SHP77 (cell line): ENCODE data around the gene TRIM24.
"Not testable (repeated sequence)": the region's sequence is repeated elsewhere in the genome, so short reads cannot be mapped to it uniquely, and the experiment has no call there.

ENCODE experiments used
- DNase-seq, 2 experiments: peaks; one replicate each; lab custom pipeline; 2025; lab: John Stamatoyannopoulos, UW

Gene TRIM24

DNA sequence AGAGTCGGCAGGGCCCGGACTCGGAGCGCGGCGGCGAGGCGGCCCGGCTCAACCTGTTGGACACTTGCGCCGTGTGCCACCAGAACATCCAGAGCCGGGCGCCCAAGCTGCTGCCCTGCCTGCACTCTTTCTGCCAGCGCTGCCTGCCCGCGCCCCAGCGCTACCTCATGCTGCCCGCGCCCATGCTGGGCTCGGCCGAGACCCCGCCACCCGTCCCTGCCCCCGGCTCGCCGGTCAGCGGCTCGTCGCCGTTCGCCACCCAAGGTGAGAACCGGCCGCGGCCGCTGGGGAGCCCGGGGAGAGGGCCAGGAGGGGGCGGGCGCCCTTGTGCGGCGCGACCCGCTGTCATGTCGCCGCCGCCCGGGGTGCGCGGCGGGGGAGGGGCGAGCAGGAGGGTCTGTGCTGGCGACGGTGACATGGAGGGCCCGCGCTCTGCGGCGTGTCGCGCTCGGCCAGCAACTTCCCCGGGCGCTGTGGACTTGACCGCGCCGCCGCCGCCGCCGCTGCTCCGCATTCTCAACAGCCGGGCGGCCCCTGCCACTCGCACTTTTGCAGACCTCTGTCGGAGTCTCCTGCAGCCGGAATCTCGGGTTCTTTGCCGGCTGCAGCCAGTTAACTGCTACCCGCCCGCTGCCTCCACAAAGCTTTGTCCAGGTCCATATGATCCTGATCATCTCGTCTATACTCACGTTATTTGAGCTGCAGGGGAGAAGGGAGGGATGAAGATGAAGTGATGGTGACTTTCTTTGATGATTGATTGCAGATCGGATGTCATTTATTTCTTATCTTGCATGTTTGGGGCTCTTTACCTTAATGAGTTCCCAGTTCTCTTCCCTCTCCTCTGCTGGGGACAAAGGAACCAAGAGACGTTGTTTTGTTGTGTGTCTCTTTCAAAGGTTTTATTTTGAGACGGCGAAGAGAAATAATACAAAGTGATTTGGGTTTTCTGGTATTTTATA, 869 bp downstream of the TRIM24 start:
- DNase-seq, result peak; percentile 58 to 75

DNA sequence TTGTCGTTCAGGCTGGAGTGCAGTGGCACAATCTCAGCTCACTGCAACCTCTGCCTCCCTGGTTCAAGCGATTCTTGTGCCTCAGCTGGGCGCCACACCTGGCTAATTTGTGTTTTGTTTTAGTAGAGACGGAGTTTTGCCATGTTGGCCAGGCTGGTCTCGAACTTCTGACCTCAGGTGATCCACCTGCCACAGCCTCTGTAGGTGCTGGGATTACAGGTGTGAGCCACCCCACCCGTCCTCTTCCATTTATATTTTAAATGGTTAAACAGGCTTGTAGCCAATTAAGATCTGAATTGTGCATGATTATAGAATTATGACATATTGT, 3.2 kb downstream of the TRIM24 start:
- not testable (repeated sequence) for DNase-seq

DNA sequence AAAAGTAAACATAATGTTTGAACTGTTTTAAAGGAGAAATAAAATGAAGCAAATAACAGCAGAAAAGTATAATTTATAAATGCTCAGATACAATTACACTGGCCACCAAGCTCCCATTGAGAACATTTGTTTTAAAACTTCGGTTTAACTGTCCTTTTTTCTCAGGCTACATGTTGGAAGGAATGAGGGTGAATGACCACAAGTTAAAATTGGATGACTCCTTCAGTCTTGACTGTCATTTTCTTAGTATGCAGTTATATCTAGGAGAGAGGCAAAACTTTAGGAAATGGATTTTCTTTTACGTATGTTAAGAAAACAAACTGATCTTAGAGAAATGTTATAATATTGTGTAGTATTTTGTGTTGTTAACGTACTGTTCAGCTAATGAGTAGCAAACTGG, 5.0 kb downstream of the TRIM24 start:
- no peak for DNase-seq

DNA sequence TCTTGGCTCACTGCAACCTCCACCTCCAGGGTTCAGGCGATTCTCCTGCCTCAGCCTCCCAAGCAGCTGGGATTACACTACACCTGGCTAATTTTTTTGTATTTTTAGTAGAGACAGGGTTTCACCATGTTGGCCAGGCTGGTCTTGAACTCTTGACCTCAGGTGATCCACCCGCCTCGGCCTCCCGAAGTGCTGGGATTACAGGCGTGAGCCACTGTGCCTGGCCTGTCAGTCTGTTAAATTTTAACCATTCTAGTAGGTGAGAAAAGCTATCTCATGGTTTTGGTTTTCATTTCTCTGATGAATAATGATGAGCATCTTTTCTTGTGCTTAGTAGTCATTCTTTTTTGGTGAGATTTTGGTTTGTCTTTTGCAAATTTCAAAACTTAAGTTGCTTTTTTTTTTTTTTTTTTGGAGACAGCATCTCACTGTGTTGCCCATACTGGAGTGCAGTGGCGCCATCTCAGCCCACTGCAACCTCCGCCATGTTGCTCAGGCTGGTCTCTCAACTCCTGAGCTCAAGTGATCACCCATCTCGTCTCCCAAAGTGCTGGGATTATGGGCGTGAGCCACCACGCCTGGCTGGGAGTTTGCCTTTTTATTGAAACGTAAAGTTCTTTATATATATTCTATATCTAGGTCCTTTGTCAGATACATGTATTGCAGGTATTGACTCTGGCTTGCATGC, 6.2 kb downstream of the TRIM24 start:
- DNase-seq, result not testable (repeated sequence)

DNA sequence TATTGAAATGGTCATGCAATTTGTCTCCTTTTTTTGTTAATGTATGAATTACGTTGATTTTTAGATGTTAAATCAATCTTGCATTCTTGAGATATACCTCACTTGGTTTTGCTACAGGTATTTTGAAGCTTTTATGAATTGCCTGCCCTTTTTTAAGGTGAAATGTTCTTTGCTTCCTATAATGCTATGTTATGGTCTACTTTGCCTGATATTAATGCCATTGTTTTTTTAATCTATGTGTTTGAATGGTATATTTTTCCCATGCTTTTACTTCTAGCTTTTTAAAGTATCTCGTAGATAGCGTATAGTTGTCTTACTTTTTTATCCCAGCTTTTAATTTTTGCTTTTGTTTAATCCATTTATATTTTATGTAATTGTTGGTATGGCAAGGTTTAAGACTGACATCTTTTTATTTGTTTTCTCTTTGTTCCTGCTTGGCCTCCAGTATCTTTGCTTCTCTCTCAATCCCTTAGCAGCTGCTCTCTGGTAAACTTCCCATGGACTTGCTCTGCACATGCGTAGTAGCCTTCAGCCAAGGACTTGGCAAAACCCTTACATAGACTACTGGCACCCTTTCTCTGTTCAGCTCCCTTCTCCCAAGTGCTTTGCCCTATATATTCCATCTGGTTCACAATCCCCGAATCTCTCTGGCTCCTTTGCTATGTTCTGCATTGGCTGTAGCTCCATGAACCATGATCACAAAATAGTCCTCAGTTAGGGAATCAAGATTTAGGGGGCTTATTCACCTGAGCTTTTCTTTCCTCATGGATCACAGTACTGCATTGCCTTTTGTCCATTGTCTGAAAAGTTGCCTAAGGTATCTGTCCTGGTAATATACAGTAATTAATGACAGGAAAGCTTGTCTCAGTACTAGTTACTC, 8.4 kb downstream of the TRIM24 start:
- DNase-seq, result peak in 1 of 2 experiments; percentile 36

DNA sequence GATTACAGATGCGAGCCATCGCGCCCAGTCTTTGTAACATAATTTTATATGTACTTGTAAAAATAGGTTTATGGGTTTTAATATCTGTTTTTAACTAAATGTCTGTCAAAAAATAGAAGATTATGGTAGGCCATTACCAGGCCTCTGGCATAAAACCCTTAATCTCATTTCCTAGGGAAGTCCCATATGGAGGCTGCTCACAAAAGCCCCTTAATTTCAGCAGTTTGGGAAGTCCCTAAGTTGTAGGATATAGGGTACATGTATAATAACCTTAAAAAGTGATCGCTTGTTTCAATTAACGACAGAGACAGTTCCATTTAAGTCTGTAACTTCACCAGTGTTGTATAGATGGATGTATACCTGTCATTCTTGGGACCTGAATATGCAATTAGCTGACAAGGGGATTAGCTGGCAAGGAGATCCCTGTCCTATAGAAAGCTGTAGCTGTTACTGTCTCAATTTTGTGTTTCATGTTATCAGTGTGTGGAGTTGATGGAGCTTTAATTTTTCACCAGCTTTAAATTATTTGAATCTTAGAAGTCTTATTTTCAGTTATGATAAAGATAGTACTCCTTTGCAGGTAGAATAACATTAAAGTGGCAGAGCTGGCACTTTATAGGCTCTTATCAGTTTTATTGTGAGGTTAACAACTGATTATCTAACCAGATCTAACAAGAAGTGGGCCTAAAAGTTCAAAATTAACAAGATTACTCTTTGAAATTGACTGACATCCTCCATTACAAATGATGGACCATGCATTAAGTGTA, 10.5 kb downstream of the TRIM24 start:
- no peak for DNase-seq

DNA sequence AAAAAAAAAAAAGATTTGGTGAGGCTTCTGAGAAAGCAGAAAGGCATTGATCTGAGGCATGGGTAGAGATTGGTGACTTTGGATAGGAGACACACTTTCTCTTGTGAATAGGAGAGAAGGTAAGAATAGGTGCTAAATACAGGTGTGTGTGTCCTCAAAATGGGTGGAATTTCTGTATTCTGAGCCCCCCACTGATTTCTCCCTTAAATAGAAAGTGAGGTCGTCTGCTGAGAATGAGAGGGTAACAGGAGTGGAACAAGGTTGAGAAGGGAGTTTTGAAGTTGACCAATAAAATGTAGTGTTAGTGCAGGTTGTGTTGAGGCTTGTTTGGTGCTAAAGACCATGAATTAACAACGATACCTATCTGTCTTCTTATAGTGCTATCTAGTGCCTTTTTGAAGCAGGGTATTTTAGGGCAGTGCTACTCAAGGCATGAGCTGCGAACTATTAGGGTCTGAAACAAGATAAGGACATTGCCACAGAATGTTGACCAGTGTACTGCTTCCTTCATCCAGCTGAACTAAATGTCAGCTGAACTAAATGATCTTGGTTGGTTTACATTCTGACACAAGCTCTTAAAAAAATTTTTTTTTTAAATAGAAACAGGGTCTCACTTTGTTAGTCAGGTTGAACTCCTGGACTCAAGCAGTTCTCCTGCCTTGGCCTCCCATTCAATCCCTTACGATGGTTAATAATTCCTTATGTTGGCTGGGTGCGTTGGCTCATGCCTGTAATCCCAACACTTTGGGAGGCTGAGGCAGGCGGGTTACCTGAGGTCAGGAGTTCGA, 12.4 kb downstream of the TRIM24 start:
- DNase-seq, result no peak

DNA sequence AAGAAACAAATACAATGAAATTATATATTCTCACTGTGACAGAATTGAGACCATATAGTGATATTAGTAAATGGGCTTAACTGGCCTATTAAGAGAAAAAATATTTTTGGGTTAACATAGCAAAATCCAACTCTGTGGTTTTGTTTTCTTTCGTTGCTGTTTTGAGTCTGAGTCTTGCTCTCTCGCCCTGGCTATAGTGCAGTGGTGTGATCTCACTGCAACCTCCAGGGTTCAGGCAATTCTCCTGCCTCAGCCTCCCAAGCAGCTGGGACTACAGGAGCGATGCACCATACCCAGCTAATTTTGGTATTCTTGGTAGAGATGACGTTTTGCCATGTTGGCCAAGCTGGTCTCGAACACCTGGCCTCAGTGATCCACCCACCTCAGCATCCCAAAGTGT, 15.3 kb downstream of the TRIM24 start:
- no peak for DNase-seq

DNA sequence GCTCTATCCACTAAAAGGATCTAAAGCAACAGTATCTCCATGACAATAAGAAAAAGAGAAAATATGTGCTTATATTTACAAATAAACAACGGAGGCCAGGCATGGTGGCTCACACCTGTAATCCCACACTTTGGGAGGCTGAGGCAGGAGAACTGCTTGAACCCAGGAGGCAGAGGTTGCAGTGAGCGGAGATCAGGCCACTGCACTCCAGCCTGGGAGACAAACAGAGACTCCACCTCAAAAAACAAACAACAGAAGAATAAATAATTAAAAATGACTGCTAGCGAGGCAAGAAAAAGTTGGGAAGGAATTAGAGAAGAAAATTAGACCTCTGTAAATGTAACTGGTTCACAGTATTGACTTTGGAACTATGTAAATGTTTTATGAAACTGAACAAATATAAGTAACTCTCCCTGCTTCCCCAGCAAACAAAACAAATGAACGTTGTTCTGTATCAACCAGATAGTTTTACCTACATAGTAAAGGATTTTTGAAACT, 17.1 kb downstream of the TRIM24 start:
- DNase-seq, result no peak

DNA sequence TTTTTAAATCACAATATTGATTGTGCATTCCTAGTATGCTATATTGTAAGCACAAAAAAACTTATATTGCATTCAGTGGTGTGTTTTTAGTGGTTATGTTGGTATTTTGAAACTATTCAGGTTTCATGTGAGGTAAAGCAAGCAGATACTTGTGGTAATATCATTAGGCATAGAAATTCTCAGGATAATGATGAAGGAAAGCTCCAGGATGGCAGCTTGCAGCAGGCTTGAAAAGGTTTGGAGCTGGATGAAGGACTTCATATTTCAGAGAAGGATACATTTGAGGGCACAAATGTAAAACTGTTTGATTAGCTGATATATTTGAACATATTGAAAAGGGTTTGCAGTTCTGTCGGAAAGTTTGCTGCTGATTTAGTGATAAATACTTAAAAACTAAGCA, 17.5 kb downstream of the TRIM24 start:
- DNase-seq, result no peak

DNA sequence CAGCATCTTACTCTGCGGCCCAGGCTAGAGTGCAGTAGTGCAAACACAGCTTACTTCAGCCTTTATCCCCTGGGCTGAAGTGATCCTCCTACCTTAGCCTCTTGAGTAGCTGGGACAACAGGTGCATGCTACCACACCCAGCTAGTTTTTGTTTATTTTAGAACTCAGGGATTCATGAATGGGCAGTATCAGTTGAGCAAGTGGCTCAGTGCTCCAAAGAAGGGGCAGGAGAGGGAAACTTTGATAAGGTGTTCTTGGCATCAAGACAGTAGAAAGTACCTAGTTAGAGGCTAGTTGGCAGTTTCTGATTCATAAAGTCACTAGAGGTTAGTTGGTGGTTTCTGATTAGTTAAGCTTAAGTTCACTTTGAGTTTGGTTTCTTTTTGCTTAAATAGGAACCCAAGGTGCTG, 18.4 kb downstream of the TRIM24 start:
- DNase-seq, result peak; percentile 18 to 19

DNA sequence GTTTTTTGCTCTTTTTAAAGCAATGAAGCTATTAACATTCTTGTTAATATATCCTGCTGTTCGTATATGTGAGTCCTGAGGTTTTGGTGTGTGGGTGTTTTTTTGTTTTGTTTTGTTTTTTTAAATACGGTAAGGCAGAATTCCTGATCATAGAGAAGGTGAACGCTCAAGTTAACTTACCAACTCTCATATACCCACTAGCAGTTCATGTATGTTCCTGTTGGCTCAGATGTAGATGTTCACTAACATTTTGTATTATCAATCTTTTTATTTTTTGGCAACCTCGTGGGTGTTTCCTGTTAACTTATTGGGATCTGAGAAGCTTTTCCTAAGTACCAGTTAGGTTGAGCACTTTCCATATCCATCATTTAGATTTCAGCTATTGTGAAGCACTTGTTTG, 20.5 kb downstream of the TRIM24 start:
- no peak for DNase-seq

DNA sequence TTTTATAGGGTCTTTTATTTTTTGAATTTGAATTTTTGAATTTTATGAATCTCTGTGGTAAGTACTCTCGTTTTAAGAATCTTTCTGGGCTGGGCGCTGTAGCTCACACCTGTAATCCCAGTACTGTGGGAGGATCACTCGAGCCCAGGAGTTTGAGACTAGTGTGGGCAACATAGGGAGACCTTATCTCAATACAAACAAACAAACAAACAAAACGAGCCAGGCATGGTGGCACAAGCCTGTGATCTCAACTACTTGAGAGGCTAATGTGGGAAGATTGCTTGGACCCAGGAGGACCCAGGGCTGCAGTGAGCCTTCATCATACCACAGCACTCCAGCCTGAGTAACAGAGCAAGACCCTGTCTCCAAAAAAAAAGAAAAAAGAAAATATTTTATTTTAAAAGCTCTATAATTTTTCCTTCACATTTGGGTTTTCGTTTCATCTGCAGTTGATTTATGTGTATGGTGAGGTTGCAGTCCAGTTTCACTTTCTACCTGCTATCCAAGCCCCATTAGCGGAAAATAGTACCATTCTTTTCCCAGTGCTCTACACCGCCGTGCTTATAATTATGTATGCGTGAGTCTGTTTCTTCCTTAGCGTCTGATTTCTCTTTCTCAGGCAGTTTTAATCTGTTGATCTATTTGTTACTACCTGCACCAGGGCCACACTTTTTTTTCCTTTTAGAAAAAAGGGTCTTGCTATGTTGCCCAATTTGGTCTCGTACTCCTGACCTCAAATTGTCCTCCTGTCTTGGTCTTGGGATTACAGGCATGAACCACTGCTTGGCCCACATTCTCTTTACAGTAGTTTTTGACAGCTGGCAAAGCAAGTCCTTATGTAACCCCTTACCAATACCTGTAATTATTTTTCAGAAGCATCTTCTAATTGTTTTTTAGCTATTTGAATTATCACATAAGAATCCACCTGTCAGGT, 21.7 kb downstream of the TRIM24 start:
- no peak for DNase-seq

DNA sequence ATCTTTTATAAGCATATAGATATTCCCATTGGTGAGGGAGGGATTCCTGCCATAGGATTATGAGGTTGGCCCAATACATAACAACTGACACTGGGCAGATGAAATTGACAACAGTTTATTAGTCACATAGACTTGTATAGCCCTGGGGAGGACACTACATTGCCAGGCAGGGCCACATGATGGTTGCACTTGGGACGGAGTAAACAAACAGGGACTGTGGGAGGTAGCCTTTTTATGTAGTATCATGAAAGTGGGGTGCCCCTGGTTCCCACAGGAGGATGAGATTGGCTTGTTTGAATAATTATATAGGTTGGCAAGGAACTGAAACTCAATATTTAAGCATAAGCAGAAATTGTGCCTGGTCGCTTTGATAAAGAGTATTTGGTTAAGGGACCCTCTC, 23.5 kb downstream of the TRIM24 start:
- no peak for DNase-seq

DNA sequence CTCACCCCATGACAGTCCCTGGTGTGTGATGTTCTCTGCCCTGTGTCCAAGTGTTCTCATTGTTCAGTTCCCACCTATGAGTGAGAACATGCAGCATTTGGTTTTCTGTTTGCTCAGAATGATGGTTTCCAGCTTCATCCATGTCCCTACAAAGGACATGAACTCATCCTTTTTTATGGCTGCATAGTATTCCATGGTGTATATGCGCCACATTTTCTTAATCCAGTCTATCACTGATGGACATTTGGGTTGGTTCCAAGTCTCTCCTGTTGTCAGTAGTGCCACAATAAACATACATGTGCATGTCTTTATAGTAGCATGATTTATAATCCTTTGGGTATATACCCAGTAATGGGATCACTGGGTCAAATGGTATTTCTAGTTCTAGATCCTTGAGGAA, 25.4 kb downstream of the TRIM24 start:
- DNase-seq, result not testable (repeated sequence)

DNA sequence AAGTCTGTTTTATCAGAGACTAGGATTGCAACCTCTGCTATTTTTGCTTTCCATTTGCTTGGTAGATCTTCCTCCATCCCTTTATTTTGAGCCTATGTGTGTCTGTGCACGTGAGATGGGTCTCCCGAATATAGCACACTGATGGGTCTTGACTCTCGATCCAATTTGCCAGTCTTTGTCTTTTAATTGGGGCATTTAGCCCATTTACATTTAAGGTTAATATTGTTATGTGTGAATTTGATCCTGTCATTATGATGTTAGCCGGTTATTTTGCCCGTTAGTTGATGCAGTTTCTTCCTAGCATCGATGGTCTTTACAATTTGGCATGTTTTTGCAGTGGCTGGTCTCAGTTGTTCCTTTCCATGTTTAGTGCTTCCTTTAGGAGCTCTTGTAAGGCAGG, 29.1 kb downstream of the TRIM24 start:
- DNase-seq, result not testable (repeated sequence)

DNA sequence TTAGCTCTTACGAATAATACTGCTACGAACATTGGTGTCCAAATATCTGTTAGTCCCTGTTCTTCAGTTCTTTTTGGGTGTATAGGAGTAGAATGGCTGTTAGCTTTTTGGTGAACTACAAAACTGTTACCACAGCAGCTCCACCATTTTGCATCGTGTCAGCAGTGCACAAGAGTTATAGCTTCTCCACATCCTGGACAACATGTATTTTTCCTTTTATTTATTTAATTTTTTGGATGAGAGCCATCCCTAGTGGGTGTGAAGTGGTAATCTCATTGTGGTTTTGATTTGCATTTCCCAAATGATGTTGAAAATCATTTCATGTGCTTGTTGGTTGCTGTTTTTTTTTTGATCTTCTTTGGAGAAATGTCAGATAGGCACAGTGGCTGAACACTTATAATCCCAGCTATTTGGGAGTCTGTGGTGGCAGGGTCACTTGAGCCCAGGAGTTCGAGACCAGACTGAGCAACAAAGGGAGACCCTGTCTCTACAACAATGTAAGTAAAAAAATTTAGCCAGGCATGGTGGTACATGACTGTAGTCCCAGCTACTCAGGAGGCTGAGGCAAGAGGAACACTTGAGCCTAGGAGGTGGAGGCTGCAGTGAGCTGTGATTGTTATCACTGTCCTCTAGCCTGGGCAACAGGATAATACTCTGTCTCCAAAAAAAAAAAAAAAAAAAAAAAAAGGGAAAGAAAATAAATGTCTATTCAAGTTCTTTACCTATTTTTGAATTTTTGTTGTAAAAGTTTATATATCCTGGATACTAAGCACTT, 31.7 kb downstream of the TRIM24 start:
- DNase-seq, result no peak

DNA sequence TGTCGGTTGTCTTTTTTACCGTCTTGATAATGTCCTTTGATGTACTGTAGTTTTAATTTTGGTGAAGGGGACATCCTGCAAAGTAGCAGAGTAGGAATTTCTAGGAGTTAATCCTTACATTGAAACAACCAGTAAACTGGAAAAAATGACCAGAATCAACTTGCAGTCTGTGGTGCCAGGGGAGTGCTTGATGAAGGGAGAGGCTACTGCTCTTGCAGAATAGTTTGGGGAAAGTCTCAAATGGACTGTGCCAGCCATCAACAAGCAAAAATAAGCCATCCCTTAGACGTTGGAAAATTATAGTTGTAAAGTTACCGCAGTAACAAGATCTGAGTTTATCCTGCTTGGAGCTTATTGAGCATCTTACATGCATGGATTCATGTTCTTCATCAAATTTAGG, 32.4 kb downstream of the TRIM24 start:
- no peak for DNase-seq

DNA sequence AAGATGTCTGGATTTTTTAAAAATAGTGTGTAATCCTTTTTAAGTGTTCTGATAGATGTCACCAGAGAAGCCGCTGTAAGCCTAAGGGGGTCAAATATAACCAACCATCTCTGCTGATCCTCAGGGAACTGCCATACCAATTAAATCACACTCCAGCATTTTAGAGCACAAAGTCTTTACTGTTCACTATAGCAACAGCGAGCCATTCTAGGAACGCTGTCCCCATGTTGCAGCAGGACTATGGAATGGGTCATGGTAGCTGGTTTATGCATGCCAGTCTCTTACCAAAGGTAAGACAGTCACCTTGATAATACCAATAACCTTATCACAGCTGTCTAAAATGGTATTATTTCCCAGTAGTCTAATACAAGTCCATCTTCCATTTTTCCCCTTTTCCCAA, 33.5 kb downstream of the TRIM24 start:
- no peak for DNase-seq
